NCI-H69 (cell line): ENCODE measurements around the gene KRT79.
"Not testable (repeated sequence)": the region's sequence is repeated elsewhere in the genome, so short reads cannot be mapped to it uniquely, and the experiment has no call there.

Experiments used
- DNase-seq: peaks from one replicate; lab custom pipeline; 2025; lab: John Stamatoyannopoulos, UW

KRT79 gene

GRCh38 chr12:52833922-52834726, at the start of gene KRT79:
Gene KRT79, minus strand, starts transcription at chr12:52834311. Its CDS starts 51 bp downstream, at chr12:52834260.
- DNase-seq: no peak

GRCh38 chr12:52880499-52880898, 46.4 kb upstream of the KRT79 start:
- not testable (repeated sequence) for DNase-seq

DNA sequence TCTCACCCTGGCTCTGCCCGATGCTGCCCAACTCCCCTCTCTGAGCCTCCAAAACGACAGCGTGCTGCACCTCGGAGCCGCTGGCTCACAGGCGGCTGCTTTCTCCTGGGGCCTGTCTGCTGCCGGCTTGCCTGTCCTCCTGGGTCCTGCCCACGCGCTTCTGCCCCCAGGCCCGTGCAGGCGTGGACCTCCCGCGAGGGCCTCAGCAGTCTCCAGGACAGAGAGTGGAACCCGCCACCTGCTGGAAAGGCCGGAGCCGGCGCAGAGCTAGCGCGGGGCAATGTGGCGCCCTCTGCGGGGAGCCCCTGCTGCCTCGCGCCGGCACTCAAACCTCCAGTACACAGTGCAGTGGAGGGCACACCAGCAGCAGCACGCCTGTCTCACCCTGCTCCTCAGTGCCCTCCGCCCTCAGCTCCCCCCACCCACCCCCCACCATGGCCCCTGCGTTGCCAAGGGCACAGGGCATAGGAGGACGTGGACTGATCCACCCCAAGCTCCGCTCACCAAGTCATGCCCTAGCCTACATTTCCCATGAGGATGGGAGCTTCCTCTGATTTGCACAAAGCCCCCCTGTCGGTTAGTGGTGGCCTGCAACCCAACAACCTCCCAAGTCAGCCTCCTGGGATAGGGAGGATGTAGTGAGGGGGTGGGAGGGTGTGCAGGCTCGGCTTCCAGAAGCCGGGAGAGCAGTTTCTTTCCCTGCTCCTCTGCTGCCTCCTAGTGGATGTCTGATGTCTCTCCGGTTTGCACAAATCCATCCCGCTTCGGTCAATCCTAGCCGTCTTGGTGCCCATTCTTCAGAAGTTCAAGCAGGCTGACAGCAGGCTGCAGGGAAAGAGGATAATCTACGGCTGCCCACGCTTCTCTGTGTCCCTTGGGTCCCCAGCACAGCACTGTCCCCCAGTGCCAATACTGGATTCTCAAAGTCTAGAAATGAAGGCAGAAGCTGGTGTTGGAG, 45.6 kb upstream of the KRT79 start:
- DNase-seq: peak; percentile 96

GRCh38 chr12:52878507-52879393, 44.6 kb upstream of the KRT79 start:
- DNase-seq: peak; percentile 69

- no peak for DNase-seq
Measured at GRCh38 chr12:52877242-52877641, 43.1 kb upstream of the KRT79 start.

DNA sequence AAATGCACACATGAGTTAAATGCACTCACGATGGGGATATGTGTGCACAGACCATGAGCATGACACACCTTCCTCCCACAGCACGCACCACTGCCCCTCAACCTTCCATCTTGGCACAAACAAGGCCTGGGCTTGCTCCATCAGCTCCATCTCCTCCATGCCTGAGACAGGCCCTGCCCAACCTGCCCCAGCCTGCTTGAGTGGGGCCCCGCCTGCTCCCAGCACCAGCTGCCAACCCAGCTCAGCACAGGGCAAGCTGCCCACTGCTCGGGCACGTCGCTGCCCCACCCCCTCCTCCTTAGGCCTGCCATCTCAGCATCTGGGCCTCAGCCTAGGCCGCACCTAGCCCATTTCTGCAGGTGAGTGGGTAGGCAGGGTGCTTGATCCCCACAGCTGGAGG, 42.3 kb upstream of the KRT79 start:
- DNase-seq: peak; percentile 62

DNA sequence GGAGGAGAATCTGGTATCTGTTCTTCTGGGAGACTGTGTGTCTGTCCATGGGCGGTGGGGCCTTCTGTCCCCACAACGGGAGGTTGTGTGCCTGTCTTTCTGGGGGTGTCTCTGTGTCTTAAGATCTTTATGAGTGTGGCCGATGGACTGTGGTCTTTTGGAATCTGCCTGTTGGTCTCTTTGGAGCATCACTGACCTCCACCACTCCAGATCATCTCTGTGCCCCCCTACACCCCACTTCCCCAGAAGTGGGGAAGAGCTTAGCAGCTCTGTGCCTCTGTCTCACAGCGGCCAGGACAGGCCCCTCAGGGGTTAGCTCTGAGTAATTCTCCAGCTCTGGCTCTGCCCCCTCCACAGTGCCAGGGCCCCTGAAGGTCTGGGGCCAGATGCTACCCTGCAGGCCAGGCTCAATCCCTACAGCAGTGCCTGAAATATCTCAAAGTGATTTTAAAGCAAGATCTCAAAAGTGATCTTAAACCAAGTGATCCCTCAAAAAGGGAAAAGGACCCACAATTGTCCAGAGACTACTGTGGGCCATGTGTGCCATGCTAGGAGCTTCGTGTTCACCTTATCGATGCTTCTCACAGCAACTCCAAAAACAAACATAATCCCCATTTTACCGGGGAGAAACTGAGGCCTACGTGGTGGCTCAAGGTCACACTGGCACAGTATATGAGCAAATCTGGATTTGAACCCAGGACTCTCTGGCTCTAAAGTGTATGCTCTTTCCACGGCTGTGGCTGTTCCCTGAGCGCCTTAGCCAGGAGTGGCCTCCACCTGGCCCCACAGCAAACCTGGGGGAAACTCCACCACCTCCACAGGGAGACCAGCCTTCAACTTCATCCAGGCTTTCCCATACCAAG, 40.7 kb upstream of the KRT79 start:
- no peak for DNase-seq

DNA sequence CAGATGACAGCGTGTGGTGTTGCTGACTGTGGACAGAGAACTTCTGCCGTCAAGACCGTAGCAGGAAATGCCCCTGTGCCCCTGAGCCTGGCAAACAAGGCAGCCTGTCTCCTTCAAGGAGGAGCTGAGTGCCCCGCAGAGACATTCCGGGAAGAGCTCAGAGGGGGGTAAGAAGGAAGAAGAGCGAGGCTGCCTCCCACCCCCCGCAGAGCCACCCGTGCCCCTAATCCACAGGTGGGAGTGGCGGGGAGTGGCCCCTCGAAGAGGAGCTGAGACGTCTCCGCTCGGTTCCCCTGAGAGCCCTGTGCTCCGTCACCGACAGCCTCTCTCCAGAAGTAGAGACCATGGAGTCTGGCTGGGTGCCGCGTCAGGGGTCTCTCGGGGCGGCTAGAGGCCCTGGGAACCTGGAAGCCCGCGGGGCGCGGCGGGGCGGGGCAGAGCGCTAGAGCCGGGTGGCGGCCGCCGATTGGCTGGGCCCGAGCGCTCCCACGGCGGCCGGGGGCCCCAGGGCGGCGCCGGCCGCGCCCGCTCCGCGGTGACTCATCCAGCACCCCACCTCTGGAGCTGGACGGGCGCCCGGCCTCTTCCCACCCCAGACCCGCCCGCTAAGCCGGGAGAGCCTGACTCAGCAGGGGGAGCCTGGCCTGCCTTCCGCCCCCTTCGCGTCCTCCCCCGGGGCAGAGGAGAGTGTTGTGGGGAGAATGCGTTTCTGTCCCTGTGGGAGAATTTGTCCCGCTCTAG, 39.9 kb upstream of the KRT79 start:
- DNase-seq: peak; percentile 94

GRCh38 chr12:52873513-52873831, 39.4 kb upstream of the KRT79 start:
- peak; percentile 82 for DNase-seq

DNA sequence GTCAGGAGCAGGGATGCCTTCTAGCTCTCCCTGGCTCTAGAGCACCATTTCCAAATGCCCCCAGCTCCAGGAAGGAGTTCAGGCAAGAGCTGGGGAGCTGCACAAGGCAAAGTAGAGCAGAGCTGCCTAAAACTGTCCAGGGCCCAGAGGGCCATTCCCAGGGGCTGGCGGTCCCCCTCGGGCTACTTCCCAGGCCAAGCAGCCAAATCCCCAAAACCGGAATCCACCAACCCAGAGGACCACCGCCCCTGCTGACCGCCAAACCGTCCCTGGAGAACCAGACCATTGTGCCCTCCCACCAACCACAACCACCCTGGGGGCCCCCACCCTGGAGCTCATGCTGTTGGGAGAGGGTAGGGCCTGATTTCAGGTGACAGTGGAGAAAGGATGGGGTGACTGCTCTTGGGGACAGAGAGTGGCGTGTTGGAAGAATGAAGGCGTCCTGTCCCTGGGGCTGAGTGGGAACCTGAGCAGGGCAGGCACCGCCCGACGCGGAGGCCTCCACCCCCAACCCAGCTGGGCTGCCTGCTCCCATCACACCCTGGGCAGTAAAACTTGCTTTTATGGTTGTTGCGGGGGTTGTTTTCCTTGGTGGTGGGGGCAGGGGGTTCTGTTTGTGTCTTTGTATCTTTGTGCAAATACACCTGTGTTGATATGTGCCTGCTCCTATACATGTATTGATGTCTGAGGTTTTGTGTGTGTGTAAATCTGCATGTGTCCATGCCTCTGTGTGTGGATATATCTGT, 38.7 kb upstream of the KRT79 start:
- peak; percentile 69 for DNase-seq

- DNase-seq: peak; percentile 92
Measured at GRCh38 chr12:52871291-52872039, 37.4 kb upstream of the KRT79 start.

GRCh38 chr12:52870361-52871290, 36.5 kb upstream of the KRT79 start:
- peak; percentile 74 for DNase-seq

- no peak for DNase-seq
Measured at GRCh38 chr12:52867642-52868041, 33.5 kb upstream of the KRT79 start.

DNA sequence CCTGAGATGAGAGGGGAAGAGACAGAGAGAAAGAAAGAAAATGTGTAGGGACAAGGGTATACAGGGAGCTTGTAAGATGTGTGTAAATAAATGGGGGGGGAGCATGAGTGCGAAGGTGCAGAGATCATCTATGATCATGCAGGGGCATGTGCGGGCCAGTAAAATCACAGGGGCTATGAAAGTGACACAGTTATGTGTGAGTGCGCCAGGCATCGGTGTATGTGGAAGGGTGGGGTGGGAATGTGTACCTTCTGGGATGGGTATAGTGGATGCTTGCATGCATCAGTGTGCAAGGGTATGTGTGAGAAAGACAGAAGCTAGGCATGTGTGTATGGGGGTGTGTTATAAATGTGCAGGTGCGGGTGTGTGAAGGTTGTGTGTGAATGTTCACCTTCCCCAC, 33.0 kb upstream of the KRT79 start:
- DNase-seq: no peak

GRCh38 chr12:52865090-52865944, 31.2 kb upstream of the KRT79 start:
- DNase-seq: peak; percentile 85

DNA sequence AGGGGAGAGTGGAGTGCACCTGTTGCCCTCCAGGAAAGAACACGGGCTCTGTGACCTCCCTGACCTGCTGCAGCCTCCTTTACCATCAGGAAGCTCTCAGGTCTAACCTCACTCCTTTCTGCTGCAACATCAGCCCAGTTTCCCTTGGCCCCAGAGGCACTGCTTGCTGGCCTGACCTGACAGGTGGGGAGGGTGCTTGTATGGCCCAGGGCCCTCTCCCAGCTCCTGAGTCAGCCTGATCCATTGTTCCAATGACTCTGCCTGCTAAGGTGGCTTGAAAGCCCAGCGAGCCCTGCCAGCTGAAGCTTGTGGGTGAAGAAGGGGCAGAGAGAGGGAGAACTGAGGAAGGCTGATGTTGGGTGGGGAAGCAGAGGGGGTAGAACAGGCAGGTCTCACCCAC, 27.9 kb upstream of the KRT79 start:
- DNase-seq: no peak

DNA sequence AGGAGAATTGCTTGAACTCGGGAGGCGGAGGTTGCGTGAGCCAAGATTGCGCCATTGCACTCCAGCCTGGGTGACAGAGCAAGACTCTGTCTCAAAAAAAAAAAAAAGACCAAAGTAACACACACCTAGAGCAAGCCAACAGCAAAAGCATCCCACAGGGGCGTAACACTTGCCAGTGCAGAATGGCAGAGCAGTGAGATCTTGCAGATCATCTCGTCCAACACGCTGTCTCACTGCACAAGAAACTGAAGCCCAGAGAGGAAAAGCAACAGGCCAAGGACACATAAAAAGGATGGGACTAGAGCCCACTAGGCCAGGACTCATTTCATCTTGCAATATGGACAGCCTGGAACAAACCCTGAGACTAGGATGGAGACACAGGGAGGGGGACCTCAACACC, 27.4 kb upstream of the KRT79 start:
- no peak for DNase-seq
